GM19395 (cell line): ENCODE results near the gene PEPD.

Experiments
- ATAC-seq: cut with Tn5 transposase; IDR thresholded peaks from one replicate; pipeline ENCODE4 v1.9.1; 2021; ENCODE audit warnings: mild to moderate bottlenecking, moderate library complexity; ENCODE audit not compliant: unreplicated experiment

Gene PEPD

DNA sequence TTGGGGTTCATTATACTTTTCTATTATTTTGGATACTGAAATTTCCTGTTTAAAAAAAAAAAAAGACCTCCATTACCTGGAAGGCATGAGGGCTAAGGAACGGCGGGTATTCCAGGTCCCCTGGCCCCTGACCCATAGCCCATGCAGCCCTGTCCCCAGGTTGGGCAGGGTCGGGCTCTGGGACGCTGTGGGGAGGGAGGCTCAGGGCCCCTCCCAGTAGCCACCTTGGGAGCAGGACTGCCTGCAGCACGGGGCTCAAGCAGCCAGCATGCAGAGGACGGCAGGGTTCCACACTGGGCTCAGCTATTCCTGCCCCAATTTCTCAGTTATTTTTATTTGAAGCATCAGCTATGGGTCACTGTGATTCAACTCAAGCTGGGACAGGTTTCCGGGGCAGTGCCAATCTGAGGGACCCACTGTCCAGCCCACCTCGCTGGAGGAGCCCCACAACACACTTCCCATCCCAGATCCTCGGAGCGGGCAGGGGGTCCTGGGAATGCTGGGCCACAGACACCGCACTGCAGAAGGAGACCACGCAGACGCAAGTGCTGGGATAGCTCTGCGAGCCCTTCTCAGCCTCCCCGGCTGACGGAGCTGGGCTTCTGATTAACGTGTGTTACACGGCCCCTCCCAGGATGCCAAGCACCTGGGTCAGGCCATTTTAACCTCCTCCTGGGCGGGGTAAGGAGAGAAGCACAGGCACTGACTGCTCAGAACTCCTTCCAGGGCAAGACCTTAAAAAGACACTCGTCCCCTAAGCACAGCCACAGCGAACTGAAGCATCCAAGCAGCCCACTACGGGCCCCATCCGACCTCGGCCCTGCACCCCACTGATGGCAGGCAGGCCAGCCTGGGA lies 60.1 kb downstream of the PEPD start:
- ATAC-seq = no peak

DNA sequence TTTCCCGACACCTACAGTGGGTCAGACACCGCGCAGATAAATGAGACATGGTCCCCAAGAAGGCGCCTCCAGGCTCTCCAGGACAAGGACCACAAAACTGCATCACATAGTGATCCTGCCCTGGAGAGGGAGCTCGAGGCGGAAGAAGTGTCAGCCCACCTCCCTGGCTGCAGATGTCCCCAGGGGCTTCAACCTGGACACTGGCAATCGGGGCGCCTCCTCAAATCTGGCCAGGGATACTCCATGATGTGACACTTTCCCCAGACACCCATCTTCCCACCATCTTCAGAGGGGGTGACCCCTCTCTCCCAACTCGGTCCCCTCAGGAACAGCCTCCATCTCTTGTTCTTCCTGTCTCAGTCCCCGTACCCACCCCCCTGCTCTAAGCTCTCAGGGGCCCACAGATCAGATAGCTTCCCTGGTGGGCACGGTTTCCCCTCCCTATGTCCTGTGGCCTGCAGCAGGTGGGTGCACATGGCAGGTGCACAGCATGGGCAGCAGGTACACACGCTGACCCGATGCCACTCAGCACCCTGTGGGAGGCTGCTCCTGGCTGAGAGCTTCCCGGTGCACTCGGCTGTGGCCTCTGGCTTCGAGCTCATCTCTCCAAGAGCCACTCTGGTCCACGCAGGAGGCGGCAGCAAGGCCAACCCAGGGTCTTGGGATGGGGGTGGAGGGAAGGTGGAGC lies 61.2 kb downstream of the PEPD start:
- no peak for ATAC-seq

DNA sequence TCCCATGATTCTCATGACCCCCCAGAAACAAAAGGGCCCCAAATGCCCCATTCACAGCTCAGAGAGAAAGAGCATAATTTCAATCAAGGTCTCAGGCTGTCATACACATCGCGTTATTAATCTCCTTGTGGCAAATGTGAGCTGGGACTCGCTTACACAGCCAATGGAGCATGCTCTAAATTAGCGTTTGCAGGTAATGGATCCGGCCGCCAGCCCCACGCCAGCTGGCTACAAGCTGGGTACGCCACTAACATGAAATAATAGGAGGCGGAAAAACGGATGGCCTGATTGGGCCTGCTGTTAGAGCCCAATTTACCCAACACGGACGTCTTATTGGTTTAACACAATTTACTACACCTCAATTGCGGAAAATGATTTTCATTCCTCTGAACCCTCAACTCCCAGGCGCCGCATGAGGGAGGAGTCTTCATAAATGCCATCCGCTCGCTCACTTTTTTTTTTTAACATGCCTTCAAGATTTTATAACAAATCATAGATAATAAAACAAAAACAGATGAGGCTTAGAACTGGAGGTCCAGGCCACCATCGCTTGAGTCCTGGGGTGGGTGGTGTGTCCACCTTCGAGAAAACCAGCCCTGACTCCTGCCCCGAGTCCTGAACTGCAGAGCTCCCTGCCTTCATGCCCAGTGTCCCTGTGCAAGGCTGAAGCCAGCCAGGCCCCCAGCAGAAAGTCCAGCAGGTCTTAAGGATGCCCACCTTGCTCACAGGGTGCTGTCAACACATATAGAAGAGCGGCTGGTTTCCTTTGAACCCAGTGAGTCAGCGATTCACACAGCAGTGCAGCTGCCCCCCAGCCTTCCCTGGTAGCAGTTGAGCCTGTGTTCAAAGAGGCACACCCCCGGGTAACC lies 62.1 kb downstream of the PEPD start:
- no peak for ATAC-seq

DNA sequence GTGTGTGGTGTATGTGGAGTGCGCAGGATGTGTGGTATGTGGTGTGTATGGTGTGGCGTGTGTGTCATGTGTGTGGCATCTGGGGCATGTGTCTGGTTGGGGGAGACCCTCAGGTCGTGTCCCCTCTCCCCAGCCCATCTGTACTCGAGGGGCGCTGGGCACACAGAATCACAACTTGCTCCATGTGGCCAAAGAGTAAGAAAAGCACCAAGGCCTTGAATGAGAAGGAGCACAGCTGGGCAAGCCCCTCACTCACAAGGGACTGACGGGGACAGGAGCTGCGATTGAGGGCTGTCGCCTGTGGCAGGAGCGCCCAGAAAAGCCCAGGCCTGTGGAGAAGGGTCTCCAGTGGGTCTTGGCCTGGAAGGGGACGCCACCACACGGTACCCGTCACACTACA lies 62.8 kb downstream of the PEPD start:
- ATAC-seq = no peak

GRCh38 chr19:33458171-33458633 lies 63.4 kb downstream of the PEPD start:
- no peak for ATAC-seq

DNA sequence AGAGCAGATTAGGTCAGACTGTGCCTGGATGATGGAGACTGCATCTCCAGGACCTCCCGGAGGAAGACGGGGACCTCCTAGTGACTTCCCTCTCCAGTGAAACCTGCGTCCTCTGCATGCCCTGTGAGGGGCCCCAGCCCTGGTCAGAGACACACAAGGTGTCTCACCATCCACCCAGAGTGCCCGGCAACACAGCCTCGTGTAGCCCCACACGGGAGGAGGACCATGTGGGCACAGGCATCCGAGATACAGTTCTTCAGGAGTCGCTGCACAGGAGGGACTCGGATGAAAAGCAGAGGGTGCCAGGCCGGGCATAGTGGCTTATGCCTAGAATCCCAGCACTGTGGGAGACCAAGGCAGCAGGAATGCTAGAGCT lies 64.8 kb downstream of the PEPD start:
- no peak for ATAC-seq

DNA sequence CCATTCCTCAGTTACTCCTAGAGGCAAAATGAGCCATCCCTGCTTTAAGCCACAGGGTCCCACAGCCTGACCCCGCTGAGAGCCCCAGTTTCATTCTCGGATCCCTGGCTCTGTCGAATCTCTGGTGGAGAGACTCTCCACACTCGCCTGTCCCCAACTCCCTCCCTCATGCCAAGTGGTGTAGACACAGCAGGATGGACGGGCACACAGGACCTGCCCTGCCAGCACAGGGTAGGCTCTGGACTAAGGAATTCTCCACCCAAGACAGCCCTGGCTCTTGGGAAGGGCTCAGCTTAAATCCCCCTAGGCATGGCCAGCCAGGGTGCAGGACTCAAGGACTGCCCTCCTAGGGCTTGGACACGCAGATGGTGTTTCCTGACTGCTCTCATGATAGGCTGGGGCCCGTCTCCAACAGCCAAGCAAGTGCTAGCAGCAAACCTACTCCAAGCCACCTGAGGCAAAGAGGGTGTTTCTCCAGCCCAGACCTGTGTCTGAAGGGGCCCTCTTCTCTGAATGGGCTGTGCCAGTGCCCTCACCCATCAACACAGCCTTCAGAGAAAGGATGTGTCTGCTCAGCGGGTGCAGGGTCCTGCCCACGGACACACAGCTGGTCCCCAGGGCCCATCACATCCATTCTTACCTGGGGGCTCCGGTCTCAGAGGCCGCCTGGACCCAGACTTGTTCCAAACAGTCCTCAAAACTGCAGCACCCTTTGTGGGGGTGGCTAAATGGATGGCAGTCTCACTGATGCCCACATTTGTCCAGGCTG lies 65.3 kb downstream of the PEPD start:
- no peak for ATAC-seq

DNA sequence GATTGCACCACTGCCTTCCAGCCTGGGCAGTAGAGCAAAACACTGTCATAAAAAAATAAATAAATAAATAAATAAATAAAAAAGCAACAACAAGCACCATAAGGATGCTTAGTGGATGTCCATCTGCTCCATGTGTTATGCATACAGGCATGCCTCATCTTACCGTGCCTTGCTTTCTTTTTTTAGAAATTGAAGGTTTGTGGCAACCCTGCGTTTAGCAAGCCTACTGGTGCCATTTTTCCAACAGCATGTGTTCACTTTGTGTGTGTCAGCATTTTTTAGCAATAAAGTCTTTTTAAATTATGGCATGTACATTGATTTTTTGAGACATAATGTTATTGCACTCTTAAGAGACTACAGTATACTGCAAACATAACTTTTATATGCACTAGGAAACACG lies 68.3 kb downstream of the PEPD start:
- ATAC-seq = no peak

DNA sequence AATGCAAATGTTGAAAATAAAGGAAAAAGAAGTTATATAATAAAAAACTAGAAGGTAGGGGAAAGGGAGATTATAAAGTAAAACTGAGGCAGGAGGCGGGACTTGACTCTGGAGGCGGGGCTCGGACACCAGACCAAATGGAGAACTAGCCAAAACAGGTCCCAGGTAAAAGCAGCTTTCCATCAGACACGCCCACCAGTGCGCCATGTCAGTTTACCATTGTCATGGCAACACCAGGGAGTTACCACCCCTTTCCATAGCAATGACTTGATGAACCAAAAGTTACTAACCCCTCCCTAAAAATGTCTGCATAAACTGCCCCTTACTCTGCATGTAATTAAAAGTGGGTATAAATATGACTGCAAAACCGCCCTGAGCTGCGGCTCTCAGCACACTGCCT lies 70.9 kb downstream of the PEPD start:
- ATAC-seq = no peak

DNA sequence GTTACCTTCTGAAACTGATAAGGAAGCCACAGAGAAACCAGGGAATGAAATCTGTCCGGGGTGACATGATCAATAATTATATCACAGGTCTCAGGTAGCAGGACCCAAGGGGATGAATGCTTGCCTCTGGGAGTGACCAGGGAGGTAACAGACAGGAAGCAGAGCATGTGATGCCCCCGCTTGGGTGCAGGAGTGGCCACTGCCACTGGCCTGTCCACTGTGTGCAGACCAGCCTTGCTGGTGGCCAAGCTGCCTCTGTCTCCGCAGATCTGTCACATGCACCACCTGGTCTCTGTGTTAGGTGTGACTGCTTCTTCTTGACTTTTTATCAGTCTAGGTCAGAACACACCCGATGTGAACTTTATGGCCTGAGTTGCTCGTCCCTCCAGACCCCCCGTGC lies 71.8 kb downstream of the PEPD start:
- no peak for ATAC-seq

DNA sequence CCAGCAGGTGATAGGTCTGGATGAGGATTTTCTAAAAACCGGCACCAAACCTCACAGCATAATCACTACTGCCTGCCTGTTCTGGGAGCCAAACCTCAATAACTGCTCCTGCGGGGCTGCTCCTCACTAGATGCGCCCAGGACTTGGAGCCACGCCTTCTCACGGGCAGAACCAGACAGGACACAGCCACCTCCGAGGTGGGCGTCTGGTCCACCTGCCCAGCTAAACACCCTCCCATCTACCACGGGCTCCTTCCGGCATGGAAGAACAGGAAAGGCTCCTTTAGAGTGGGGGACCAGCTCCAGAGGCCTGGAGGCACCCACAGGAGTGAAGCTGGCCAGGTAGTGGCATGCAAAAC lies 73.5 kb downstream of the PEPD start:
- no peak for ATAC-seq

DNA sequence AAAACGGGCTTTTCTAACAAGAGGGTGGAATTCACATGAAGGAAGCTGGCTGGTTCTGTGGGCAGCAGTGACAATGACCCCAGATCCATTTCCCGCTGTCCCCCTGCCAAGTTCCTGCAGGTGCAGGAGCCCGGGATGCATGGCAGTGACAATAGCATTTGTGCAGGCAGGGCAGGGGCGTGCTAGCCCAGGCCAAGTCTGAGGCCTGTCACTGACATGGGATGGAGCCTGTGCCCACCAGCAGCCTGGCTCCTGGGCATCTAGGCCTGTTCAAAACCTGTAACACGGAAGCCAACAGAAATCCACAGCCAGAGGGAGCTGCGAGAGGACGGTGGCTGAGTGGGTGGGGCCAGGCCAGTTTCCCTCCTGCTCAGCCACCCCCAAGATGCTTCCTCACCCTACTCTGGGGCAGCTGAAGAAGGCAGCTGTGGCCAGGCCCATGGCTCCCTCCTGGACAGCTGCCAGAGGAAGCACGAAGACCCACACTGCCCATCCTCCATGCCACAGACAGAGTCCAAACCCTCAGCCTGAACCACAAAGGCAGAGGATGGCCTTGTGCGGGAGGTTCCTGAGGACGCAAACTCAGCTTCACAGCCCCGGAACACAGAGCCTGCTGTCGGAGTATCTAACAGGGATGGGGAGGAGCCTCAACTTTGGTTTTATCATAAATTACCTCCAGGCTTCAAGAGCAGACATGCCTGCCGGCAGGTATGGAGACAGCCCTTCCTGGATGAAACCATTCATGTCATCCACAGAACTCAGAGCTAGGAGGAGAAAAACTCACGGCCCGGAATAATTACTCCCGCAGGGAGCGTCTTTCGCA lies 74.0 kb downstream of the PEPD start:
- no peak for ATAC-seq

GRCh38 chr19:33446330-33447293 lies 75.0 kb downstream of the PEPD start:
- no peak for ATAC-seq

DNA sequence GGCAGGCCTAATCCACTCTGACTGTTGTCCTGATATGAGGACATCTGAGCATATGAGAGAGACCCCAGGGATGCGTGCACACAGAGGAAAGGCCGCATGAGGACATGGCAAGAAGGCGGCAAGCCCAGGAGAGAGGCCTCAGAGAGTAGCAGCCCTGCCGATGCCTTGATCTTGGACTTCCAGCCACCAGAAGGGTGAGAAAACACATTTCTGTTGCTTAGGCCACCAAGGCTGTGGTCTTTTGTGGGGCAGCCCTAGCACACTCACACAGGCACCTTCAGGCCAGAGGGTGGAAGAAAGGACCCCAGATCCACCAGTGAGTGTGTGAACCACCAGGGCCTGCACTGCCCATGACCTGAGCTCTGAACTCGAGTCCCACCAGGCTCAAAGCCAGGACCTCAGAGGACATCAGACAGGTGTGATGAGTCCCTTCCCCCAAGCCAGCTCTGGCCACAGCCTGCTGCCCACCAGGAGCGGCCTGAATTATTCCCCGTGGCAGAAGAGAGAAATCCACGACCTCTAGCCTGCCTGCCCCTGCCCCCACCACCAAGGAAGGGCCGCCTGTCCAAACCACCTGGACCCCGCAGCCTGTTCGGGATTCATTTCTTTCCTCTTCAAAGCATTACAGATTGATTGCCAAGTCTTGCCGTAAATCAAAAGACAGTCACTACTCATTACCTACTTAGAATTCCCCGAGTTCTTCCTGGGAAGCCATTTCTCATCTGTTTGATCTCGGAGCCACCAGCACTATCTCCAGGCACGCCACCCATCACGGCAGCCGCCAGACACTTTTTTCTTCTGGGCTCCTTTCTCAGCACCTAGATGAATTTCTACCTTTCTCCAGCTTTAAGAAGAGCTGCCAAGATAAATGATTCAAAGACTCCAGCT lies 75.9 kb downstream of the PEPD start:
- no peak for ATAC-seq

- no peak for ATAC-seq
These were observed 76.8 kb downstream of the PEPD start for GRCh38 chr19:33444562-33445441.

- no peak for ATAC-seq
These were observed 77.7 kb downstream of the PEPD start for GRCh38 chr19:33443638-33444561.
